Islet precursor cell (in vitro differentiated cells): ENCODE data around the gene TMEM139.
"Not testable (repeated sequence)": the region's sequence is repeated elsewhere in the genome, so short reads cannot be mapped to it uniquely, and the experiment has no call there.

Source experiments
- DNase-seq: peaks from one replicate; pipeline ENCODE4 v3.0.0-alpha.2; 2018

The TMEM139 gene

GRCh38 chr7:143289888-143290287 lies 5.1 kb downstream of the TMEM139 start:
- DNase-seq = not testable (repeated sequence)

GRCh38 chr7:143290293-143290692 lies 5.5 kb downstream of the TMEM139 start:
- no peak for DNase-seq

- DNase-seq = no peak
Measured at GRCh38 chr7:143292876-143293275, 8.1 kb downstream of the TMEM139 start.

DNA sequence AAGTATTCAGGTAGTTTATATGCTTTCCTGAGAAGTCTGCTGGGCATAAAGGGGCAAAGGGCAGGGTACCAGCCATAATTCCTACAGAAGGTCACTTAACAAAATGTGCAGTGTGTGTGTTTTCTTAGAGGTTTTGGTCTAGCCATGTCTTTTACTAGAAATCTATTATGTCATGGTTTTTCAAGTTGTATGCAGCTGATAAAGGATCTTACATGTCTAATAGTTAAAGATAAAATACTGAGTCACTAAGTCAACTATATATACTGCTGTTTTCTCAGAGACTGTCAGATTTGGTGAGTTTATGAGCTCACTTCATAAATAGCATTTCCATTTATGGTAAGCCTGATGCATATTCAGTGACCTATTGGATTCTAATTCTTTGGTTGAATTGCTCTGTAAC lies 11.1 kb downstream of the TMEM139 start:
- no peak for DNase-seq

- no peak for DNase-seq
Measured at GRCh38 chr7:143296686-143297085, 11.9 kb downstream of the TMEM139 start.

- DNase-seq = no peak
Measured at GRCh38 chr7:143299346-143299745, 14.6 kb downstream of the TMEM139 start.

DNA sequence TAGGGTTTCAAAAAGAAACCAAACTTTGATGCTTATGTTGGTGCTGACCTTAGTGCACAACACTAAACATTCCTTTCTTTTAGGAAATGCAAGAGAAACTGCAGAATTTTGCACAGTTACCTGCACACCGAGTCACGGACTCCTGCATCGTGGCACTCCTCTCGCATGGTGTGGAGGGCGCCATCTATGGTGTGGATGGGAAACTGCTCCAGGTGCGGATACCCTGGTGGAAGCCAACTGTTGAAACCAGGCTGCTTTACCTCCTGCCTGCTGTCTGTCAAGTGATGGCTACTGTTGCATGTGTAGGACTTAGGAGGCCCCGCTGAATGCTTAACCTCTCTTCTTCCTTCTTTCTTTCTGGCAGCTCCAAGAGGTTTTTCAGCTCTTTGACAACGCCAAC lies 15.1 kb downstream of the TMEM139 start:
- peak; percentile 80 for DNase-seq

GRCh38 chr7:143300959-143301935 lies 16.5 kb downstream of the TMEM139 start:
- no peak for DNase-seq

DNA sequence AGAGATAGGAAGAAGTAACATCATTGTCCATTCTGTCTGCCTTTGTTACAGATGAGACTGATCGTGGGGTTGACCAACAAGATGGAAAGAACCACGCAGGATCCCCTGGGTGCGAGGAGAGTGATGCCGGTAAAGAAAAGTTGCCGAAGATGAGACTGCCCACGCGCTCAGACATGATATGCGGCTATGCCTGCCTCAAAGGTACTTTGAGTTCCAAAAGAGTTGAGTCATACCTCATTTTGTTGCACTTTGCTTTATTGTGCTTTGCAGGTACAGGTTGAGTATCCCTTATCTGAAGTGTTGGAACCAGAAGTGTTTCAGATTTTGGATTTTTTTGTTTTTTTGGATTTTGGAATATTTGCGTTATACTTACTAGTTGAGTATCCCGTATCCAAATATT lies 19.0 kb downstream of the TMEM139 start:
- no peak for DNase-seq

GRCh38 chr7:143304938-143305337 lies 20.2 kb downstream of the TMEM139 start:
- DNase-seq = no peak

DNA sequence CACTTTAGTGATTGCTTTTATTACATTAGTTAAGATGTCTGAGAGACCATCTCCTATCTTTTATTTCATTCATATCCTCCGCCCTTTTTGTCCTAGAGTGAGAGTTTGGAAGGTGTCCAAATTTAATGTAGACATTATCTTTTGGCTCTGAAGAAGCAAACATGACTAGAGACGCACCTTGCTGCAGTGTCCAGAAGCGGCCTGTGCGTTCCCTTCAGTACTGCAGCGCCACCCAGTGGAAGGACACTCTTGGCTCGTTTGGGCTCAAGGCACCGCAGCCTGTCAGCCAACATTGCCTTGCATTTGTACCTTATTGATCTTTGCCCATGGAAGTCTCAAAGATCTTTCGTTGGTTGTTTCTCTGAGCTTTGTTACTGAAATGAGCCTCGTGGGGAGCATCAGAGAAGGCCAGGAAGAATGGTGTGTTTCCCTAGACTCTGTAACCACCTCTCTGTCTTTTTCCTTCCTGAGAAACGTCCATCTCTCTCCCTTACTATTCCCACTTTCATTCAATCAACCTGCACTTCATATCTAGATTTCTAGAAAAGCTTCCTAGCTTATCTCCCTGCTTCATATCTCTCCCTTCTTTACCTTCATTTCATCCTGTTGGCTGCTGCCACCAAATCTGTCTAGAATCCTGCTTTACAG lies 20.8 kb downstream of the TMEM139 start:
- DNase-seq = peak; percentile 83

DNA sequence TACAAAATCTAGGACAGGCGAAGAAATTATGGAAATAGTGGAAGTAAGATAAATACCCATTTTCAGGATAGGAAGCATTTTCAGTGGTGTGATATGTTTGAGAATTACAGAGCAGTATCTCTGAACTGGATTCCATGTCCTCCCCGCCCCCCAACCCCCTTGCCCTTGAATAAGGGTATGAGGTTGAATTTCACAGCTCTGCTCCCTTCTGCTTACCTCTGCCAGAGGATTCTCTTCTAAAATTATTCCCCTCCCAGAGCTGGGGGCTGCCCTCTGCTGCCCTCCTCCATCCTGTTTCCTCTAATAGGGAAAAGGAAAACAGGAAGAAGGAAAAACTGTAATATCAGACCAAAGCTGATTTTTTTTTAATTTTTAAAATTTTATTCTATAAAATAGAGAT lies 23.9 kb downstream of the TMEM139 start:
- no peak for DNase-seq

- no peak for DNase-seq
Measured at GRCh38 chr7:143314127-143314526, 29.4 kb downstream of the TMEM139 start.

DNA sequence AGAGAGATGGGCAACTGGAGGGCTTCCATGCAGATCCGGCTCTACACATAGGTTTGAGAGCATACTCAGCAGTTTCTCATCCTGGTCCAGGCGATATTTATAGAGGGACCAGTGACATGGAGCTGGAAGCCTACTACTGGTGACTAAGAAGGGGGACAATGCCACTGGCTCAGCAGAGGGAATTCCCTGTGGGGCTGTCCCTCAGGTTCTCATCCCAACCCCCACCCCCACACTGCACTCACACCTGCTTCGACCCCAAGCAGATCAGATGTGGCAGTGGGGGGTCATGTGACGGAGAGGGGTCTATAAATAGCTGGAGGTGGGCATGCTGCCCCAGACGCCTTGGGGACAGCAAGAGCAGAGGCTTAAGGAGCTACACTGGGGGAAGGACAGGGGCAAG lies 31.0 kb downstream of the TMEM139 start, which contains the start of gene CLCN1:
Gene CLCN1, plus strand, starts transcription at position 336 of the 400 bp plus-strand sequence. CDS start 102 bp downstream, outside the sequence.
- no peak for DNase-seq

GRCh38 chr7:143316492-143316891 lies 31.7 kb downstream of the TMEM139 start:
- no peak for DNase-seq

- DNase-seq = no peak
Measured at GRCh38 chr7:143318661-143319060, 33.9 kb downstream of the TMEM139 start.

GRCh38 chr7:143320620-143321019 lies 35.9 kb downstream of the TMEM139 start:
- no peak for DNase-seq

- no peak for DNase-seq
Measured at GRCh38 chr7:143321242-143321641, 36.5 kb downstream of the TMEM139 start.

GRCh38 chr7:143321734-143322133 lies 37.0 kb downstream of the TMEM139 start:
- no peak for DNase-seq

DNA sequence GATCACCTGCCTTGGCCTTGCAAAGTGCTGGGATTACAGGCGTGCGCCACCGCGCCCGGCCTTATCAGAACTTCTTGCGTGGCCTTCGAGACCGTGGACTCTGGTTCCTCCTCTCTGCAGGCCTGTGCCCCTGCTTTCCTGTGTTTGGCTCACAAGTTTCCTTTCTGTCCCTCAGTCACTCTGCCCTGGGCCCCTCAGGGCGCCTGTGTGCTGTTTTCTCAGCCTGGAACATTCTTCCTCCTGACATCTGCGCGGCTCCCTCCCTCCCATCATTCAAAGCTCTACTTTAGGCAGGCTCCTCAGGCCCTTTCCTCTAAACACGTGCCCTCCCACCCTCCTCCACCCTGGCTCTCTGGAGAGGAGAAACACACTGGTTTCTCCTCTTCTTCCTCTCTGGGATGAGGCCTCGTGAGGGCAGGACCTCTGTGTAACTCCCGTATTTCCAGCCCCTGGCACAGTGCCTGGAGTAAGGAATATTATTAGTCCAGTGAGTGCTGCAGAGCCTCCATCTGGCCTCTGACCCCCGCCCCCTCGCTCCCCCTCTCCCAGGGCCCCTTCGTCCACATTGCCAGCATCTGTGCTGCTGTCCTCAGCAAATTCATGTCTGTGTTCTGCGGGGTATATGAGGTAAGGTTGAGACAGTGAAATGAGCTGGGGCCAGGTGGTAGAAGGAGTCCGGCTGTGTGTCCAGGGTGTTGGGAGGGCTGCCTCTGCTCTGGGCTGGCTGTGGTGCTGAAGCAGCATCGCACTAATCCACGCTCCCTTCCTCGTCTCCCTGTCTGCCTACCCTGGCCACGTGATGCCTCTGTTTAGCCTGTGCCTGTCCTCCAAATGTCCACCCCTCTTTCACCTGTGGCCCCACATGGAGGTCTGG lies 38.2 kb downstream of the TMEM139 start:
- DNase-seq = no peak

DNA sequence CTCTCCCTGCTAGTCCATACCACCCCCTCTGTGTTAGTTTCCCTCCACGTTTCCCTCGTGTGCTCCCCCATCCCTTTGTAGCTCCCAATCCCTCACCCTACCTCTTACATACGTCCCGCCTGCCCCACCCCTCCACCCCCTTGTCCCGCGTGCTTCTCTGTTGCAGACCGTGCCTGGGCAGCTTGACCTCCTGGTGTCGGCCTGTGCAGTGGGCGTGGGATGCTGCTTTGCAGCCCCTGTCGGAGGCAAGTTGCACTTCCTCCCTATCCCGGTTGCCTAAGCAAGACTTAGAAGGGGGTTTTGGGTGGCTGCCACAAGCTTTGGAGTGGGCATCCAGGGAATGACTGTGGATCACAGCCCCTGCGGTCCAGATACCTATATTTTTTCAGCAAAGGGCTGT lies 38.9 kb downstream of the TMEM139 start:
- no peak for DNase-seq

DNA sequence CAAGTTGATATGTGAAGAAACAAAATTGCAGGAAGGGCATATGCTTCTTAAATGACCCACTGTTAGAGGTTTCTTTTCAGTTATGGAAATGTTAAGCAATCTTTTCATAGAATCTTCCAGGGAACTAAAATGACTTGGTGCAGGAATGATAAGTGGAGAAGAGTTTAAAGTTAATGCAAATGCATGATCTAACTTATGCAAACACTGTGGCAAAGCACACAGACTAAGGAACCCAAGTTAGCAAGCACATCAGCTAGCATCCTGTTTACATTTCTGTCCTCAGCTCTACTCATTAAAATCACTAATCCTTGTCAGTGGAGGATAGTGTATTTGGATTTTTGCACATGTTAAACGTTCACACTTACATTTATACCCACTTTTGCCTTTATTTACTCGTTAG lies 40.5 kb downstream of the TMEM139 start:
- DNase-seq = no peak

DNA sequence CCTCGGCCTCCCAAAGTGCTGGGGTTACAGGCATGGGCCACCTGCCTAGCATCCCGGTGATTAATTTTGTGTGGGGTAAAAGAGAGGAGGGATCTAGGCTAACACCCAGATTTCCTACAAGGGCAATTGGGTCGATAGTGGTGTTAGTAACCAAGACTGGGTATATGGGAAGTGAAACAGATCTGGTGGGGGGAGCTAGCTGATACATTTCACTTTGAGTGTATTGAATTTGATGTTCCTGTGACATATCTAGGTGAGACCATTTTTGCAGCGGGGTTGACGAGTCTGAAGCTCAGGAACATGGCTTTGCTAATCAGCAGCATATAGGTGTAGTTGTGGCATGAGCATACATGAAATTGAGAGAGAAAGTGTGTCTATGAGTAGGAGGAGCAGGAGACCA lies 43.1 kb downstream of the TMEM139 start:
- no peak for DNase-seq
